HEK293 (cell line): Measurements from ENCODE around the gene AEBP1.

Experiments
- CTCF ChIA-PET: fragments of 350-600 bp; formaldehyde crosslinking; extraction: SDS; loops from one replicate; lab custom pipeline; 2021; ENCODE audit warnings: antibody characterized with exemption; lab: Yijun Ruan, JAX
- POLR2A ChIA-PET: fragments of 300-600 bp; formaldehyde crosslinking; extraction: SDS; loops from one replicate; lab custom pipeline; 2020; ENCODE audit warnings: antibody characterized with exemption, inconsistent platforms; lab: Yijun Ruan, JAX
- H3K27ac ChIP-seq: fragments of 200-500 bp; sonication (Bioruptor generic); 2 replicates; pipeline ENCODE4 v1.5.1; 2014; ENCODE audit warnings: low read depth, low read length, control low read depth, inconsistent platforms; ENCODE audit errors: extremely low read depth
- H3K36me3 ChIP-seq, 2 experiments: fragments of 200-500 bp in 1 of 2; sonication (Bioruptor generic) in 1 of 2; 1 replicate in 1 of 2; 2 replicates in 1 of 2; pipeline ENCODE4 v1.5.1; 2014 to 2017; ENCODE audit warnings: inconsistent platforms in 2 of 2, low read length in 2 of 2; ENCODE audit not compliant: control insufficient read depth in 2 of 2, insufficient read depth in 1 of 2
- H3K4me1 ChIP-seq: fragments of 200-500 bp; sonication (Bioruptor generic); 2 replicates; pipeline ENCODE4 v1.5.1; 2014; ENCODE audit warnings: mild to moderate bottlenecking, low read length, inconsistent platforms; ENCODE audit not compliant: control insufficient read depth, insufficient read depth
- H3K4me3 ChIP-seq: 2 replicates; pipeline ENCODE4 v1.5.1; 2011; ENCODE audit warnings: low read depth, mild to moderate bottlenecking, control low read depth, low read length, moderate library complexity
- H3K9me3 ChIP-seq: fragments of 200-500 bp; sonication (Bioruptor generic); 2 replicates; pipeline ENCODE4 v1.5.1; 2014; ENCODE audit warnings: low read depth, low read length, inconsistent platforms; ENCODE audit not compliant: control insufficient read depth, insufficient read depth
- GLI4 ChIP-seq: fragments of 450-650 bp; formaldehyde crosslinking; IDR thresholded peaks from 2 replicates; pipeline ENCODE4 v1.5.1; 2016; ENCODE audit warnings: missing biosample characterization, missing genetic modification characterization
- PATZ1 ChIP-seq: fragments of 450-650 bp; formaldehyde crosslinking; IDR thresholded peaks from 2 replicates; pipeline ENCODE4 v1.5.1; 2016; ENCODE audit warnings: missing biosample characterization, missing genetic modification characterization
- PRDM2 ChIP-seq: fragments of 450-650 bp; formaldehyde crosslinking; IDR thresholded peaks from 2 replicates; pipeline ENCODE4 v1.5.1; 2016; ENCODE audit warnings: missing biosample characterization, missing genetic modification characterization, borderline replicate concordance
- ZNF138 ChIP-seq: fragments of 450-650 bp; formaldehyde crosslinking; IDR thresholded peaks from 2 replicates; pipeline ENCODE4 v1.5.1; 2016; ENCODE audit warnings: missing biosample characterization, missing genetic modification characterization, borderline replicate concordance
- ZNF549 ChIP-seq: fragments of 450-650 bp; IDR thresholded peaks from 2 replicates; pipeline ENCODE4 v1.5.1; 2018; ENCODE audit warnings: missing biosample characterization, missing genetic modification characterization, mild to moderate bottlenecking, inconsistent platforms, moderate library complexity
- ZNF596 ChIP-seq: fragments of 450-650 bp; IDR thresholded peaks from 2 replicates; pipeline ENCODE4 v1.5.0; 2018; ENCODE audit warnings: missing biosample characterization, mild to moderate bottlenecking, missing genetic modification characterization, moderate library complexity
- ZNF623 ChIP-seq: fragments of 450-650 bp; formaldehyde crosslinking; IDR thresholded peaks from 2 replicates; pipeline ENCODE4 v1.5.1; 2016; ENCODE audit warnings: missing biosample characterization, missing genetic modification characterization

The AEBP1 gene

DNA sequence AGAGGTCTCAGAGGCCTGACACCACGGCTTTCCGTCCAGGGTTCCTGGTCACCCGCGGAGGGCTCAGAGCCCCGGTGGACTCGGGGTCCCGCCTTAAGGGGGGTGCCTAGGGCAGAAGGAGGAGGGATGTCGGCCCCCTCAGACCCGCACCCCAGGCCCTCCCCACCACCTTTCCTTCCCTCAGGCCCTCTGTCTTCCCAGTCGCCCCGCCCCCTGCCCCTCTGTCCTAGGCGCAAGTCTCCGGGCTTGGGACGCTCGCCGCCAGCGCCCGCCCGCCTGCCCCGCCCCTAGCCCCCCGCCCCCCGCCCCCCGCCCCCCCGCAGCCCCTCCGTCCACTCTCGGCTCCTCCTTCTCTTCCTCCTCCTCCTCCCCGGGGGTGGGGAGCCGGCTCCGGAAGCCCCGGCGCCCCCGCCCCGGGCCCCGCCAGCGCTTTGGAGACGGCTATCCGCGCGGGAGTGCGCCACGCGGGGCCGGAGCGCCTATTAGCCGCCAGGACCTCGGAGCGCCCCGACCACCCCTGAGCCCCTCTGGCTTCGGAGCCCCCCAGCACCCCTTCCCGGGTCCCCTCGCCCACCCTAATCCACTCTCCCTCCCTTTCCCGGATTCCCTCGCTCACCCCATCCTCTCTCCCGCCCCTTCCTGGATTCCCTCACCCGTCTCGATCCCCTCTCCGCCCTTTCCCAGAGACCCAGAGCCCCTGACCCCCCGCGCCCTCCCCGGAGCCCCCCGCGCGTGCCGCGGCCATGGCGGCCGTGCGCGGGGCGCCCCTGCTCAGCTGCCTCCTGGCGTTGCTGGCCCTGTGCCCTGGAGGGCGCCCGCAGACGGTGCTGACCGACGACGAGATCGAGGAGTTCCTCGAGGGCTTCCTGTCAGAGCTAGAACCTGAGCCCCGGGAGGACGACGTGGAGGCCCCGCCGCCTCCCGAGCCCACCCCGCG lies at the start of gene AEBP1:
Gene AEBP1 (plus strand): TSS at position 423 of the 937 bp plus-strand sequence. CDS start 321 bp downstream, at position 744.
- ChIA-PET POLR2A (interaction anchor here (1.5 kb wide), 1 partner anchor 12 kb away, joined by 3 read pairs; no protein-coding TSS in a partner anchor), CTCF (no interaction called here)
- TF ChIP-seq PATZ1 (tag by site-specific recombination) = no peak
- no peak for TF ChIP-seq ZNF138 (tag by site-specific recombination)
- no peak for TF ChIP-seq GLI4 (tag by site-specific recombination)

DNA sequence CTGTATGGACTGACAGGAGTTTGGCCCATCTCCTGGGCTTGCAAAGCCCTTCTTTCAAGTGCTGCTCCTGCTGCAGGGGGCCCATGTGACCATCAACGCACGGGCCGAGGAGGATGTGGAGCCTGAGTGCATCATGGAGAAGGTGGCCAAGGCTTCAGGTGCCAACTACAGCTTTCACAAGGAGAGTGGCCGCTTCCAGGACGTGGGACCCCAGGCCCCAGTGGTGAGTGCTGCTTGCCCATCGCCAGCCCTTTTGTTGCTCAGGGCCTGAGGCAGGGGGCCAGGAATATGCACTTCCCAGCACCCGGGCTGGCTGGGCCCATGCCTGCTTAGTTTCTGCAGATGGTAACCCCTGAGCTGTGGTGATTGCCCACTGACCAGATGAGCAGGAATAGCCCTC lies 47.5 kb upstream of the AEBP1 start:
- peaks cover 22 to 92% of the 10 kb centered on the region in 2 experiments for H3K36me3 ChIP-seq
- no peak overlapping the region for H3K4me3 ChIP-seq
- H3K4me1 ChIP-seq = no peaks in the 10 kb centered on the region
- no peak overlapping the region for H3K27ac ChIP-seq
- POLR2A ChIA-PET = no interaction called here
- no peaks in the 10 kb centered on the region for H3K9me3 ChIP-seq
- TF ChIP-seq PRDM2 (tag by site-specific recombination) = no peak
- TF ChIP-seq, all 188 proteins: peak for 0
- CTCF ChIA-PET = no interaction called here

More for the DNA sequence above, at the start of gene AEBP1:
- H3K36me3 ChIP-seq = no peaks in the 10 kb centered on the region
- H3K27ac ChIP-seq = no peak within 1 kb of the TSS
- no peaks in the 10 kb centered on the region for H3K4me1 ChIP-seq
- no peaks in the 10 kb centered on the region for H3K9me3 ChIP-seq
- no peak within 1 kb of the TSS for H3K4me3 ChIP-seq

GRCh38 chr7:44057181-44057848 lies 46.8 kb upstream of the AEBP1 start:
- POLR2A ChIA-PET = interaction anchor here (0.6 kb wide), 1 partner anchor 682 kb away, joined by 12 read pairs; no protein-coding TSS in a partner anchor
- no peak for TF ChIP-seq ZNF596 (tag by site-specific recombination)
- TF ChIP-seq ZNF623 = no peak
- TF ChIP-seq ZNF549 (tag by site-specific recombination) = no peak
- Histone ChIP-seq H3K36me3 (peaks cover 22 to 93% of the 10 kb centered on the region in 2 experiments), H3K9me3 (no peaks in the 10 kb centered on the region), H3K4me1 (no peaks in the 10 kb centered on the region), H3K4me3 (no peak overlapping the region), H3K27ac (no peak overlapping the region)
- CTCF ChIA-PET = interaction anchor here (0.6 kb wide), 1 partner anchor 8 kb away, joined by 4 read pairs; no protein-coding TSS in a partner anchor
